PFSK-1 (cell line): ENCODE results near the gene POLR2I.

Experiments used
- FOXP2 ChIP-seq: optimal IDR thresholded peaks from 2 replicates; pipeline ENCODE3; 2011; ENCODE audit warnings: borderline replicate concordance, control low read depth, inconsistent platforms; ENCODE audit not compliant: insufficient read depth; ENCODE audit errors: extremely low read length, extremely low read depth
- POLR2AphosphoS5 ChIP-seq: IDR thresholded peaks from 2 replicates; pipeline ENCODE4 v1.6.1; 2012; ENCODE audit warnings: low read depth, mild to moderate bottlenecking, control low read depth, low read length, moderate library complexity
- REST ChIP-seq, 2 experiments: IDR thresholded peaks; 2 replicates each; pipeline versions ENCODE4 v1.6.1 to v1.8.0; 2011 to 2012; ENCODE audit warnings: low read depth in 2 of 2, low read length in 2 of 2, control low read depth in 1 of 2, inconsistent platforms in 1 of 2, mild to moderate bottlenecking in 1 of 2, moderate library complexity in 1 of 2; ENCODE audit not compliant: insufficient read depth in 1 of 2
- SIN3A ChIP-seq: IDR thresholded peaks from 2 replicates; pipeline ENCODE4 v1.6.1; 2012; ENCODE audit warnings: mild to moderate bottlenecking, low read length, moderate library complexity, borderline replicate concordance; ENCODE audit not compliant: insufficient read depth
- TAF1 ChIP-seq: IDR thresholded peaks from 2 replicates; pipeline ENCODE4 v1.6.1; 2012; ENCODE audit warnings: low read length, control low read depth, borderline replicate concordance; ENCODE audit not compliant: insufficient read depth

GRCh38 chr19:36093687-36094086 lies 21.0 kb downstream of the POLR2I start:
- TF ChIP-seq POLR2AphosphoS5 (no peak), REST (IDR thresholded peaks at IDR 0.05; ENCODE audit: insufficient read depth in 1 of 2, low read depth in 2 of 2, low read length in 2 of 2) (no peak), TAF1 (no peak), SIN3A (no peak), FOXP2 (no peak)
